ENCODE data around the gene ARHGEF1. TPM values are rescaled to one million over a fixed set of nuclear protein-coding genes. Genes with fewer than 3 reads are reported as not detected.

Gene ARHGEF1
- total and polyA plus RNA-seq, 2 donors (not counting 1 experiment from before 2014, with no cell fraction given): 646 to 886 TPM

- 96% methylated on average over 19 of the region's 19 CpGs for WGBS (ENCODE audit: insufficient coverage)
- Histone ChIP-seq H3K4me1 (ENCODE audit: control insufficient read depth in 2 of 2, insufficient read depth in 2 of 2, low read length in 2 of 2) (no peaks in the 10 kb centered on the region), H4K20me1 (ENCODE audit: control insufficient read depth, insufficient read depth, low read length, poor library complexity, severe bottlenecking) (peaks cover 93% of the 10 kb centered on the region), H3K4me3 (ENCODE audit: control extremely low read depth in 1 of 5, extremely low read depth in 1 of 5, insufficient read depth in 1 of 5, low read depth in 2 of 5, low read length in 4 of 5) (no peak overlapping the region), H3K36me3 (replicated peaks in 1 of 2; ENCODE audit: control extremely low read depth in 1 of 2, control insufficient read depth in 1 of 2, extremely low read depth in 1 of 2, insufficient read depth in 2 of 2, low read length in 1 of 2) (peaks cover 10 to 82% of the 10 kb centered on the region in 2 experiments), H3K9ac (ENCODE audit: low read length) (no peak overlapping the region), H3K9me3 (ENCODE audit: control extremely low read depth in 1 of 3, control insufficient read depth in 2 of 3, insufficient read depth in 1 of 3, low read length in 2 of 3) (no peaks in the 10 kb centered on the region), H3K4me2 (replicated peaks; ENCODE audit: low read depth, low read length, poor library complexity, severe bottlenecking) (no peak overlapping the region), H3K27me3 (replicated peaks in 1 of 4; ENCODE audit: control extremely low read depth in 1 of 4, control insufficient read depth in 3 of 4, insufficient read depth in 4 of 4, low read length in 3 of 4) (no peaks in the 10 kb centered on the region), H3K79me2 (ENCODE audit: control insufficient read depth, insufficient read depth, low read length) (peaks cover 11% of the 10 kb centered on the region), H2AFZ (ENCODE audit: insufficient read depth, low read depth, low read length, poor library complexity, severe bottlenecking) (no peak overlapping the region), H3K27ac (ENCODE audit: low read length in 2 of 2) (no peak overlapping the region)
- no peaks in the 10 kb centered on the region for H3K9me3 Mint-ChIP-seq (ENCODE audit: insufficient read depth)
- no peak for ATAC-seq (ENCODE audit: low read depth)
- no peak for DNase-seq
- ChIA-PET POLR2A (interaction anchor here (0.6 kb wide), 1 partner anchor 38 kb away, joined by 6 read pairs; no protein-coding TSS in a partner anchor), CTCF (interaction anchor here (1.1 to 1.6 kb wide), 5 partner anchors 12 to 150 kb away, joined by 3 to 7 read pairs (median 3); no protein-coding TSS in a partner anchor)
- H3K27me3 Mint-ChIP-seq: no peaks in the 10 kb centered on the region
- peaks cover 1% of the 10 kb centered on the region for H3K4me1 Mint-ChIP-seq
- no peak overlapping the region for H3K27ac Mint-ChIP-seq
- no peak overlapping the region for H3K4me3 Mint-ChIP-seq
- intact Hi-C loops (cut with micrococcal nuclease): no loop called here
- TF ChIP-seq EZH2 (IDR thresholded peaks at IDR 0.05; ENCODE audit: borderline replicate concordance, insufficient read depth, low read depth, low read length, poor library complexity, severe bottlenecking) (no peak), CTCF (IDR thresholded peaks at IDR 0.05) (no peak)
Observed at GRCh38 chr19:41903193-41903953, 20.4 kb downstream of the ARHGEF1 start.
